Karpas-422 (cell line): ENCODE results near the gene ITGB2. TPM values are rescaled to one million over a fixed set of nuclear protein-coding genes. Genes with fewer than 3 reads are reported as not detected.

Experiments
- DNase-seq: peaks from one replicate; pipeline ENCODE4 v3.0.0-alpha.2; 2015
- H2AFZ ChIP-seq: fragments of 200-600 bp; sonication (generic); 2 replicates; pipeline ENCODE4 v1.6.1; 2014; ENCODE audit warnings: antibody characterized with exemption, low read length, mixed read lengths
- H3K27ac ChIP-seq: fragments of 200-600 bp; sonication (generic); 2 replicates; pipeline ENCODE4 v1.5.1; 2014; ENCODE audit warnings: mild to moderate bottlenecking, low read length, moderate library complexity
- H3K27me3 ChIP-seq: fragments of 200-600 bp; sonication (generic); 2 replicates; pipeline ENCODE4 v1.6.1; 2014; ENCODE audit warnings: low read length, mixed read lengths
- H3K36me3 ChIP-seq: fragments of 200-600 bp; sonication (generic); 2 replicates; pipeline ENCODE4 v1.6.1; 2014; ENCODE audit warnings: low read length, mixed read lengths; ENCODE audit not compliant: insufficient read depth
- H3K4me1 ChIP-seq: fragments of 200-600 bp; sonication (generic); 2 replicates; pipeline ENCODE4 v1.6.1; 2014; ENCODE audit warnings: mild to moderate bottlenecking, low read length, mixed read lengths
- H3K4me2 ChIP-seq: fragments of 200-600 bp; sonication (generic); 2 replicates; pipeline ENCODE4 v1.6.1; 2014; ENCODE audit warnings: low read length, low read depth, mild to moderate bottlenecking; ENCODE audit not compliant: poor library complexity, severe bottlenecking
- H3K4me3 ChIP-seq: fragments of 200-600 bp; sonication (generic); 2 replicates; pipeline ENCODE4 v1.5.1; 2014; ENCODE audit warnings: mild to moderate bottlenecking, antibody characterized with exemption, low read length, mixed read lengths
- H3K79me2 ChIP-seq: fragments of 200-600 bp; sonication (generic); 2 replicates; pipeline ENCODE4 v1.6.1; 2014; ENCODE audit warnings: mild to moderate bottlenecking, low read length, mixed read lengths
- H3K9ac ChIP-seq: fragments of 200-600 bp; sonication (generic); 2 replicates; pipeline ENCODE4 v1.6.0; 2014; ENCODE audit warnings: low read length
- H3K9me2 ChIP-seq: fragments of 200-600 bp; sonication (generic), shearing (Covaris generic); replicated peaks from 2 replicates; pipeline ENCODE4 v1.6.0; 2014; ENCODE audit warnings: mild to moderate bottlenecking, low read length, moderate library complexity; ENCODE audit not compliant: insufficient read depth
- H3K9me3 ChIP-seq: fragments of 300-700, 200-600 bp; sonication (generic); 2 replicates; pipeline ENCODE4 v1.6.1; 2014; ENCODE audit warnings: low read length, mixed read lengths
- H4K20me1 ChIP-seq: fragments of 200-600 bp; sonication (generic); 2 replicates; pipeline ENCODE4 v1.6.1; 2014; ENCODE audit warnings: mild to moderate bottlenecking, antibody characterized with exemption, low read length, low read depth; ENCODE audit not compliant: insufficient read depth
- total RNA-seq: library from RNA; depleted of rRNA; stranded (reverse); fragments of >200 nt; shearing (Covaris generic); gene quantifications from 2 replicates; pipeline ENCODE4 v1.2.3, GENCODE V29; 2014; ENCODE audit warnings: low replicate concordance

The ITGB2 gene
- total RNA-seq, 1 experiment from 2014 or later, result 252 TPM

DNA sequence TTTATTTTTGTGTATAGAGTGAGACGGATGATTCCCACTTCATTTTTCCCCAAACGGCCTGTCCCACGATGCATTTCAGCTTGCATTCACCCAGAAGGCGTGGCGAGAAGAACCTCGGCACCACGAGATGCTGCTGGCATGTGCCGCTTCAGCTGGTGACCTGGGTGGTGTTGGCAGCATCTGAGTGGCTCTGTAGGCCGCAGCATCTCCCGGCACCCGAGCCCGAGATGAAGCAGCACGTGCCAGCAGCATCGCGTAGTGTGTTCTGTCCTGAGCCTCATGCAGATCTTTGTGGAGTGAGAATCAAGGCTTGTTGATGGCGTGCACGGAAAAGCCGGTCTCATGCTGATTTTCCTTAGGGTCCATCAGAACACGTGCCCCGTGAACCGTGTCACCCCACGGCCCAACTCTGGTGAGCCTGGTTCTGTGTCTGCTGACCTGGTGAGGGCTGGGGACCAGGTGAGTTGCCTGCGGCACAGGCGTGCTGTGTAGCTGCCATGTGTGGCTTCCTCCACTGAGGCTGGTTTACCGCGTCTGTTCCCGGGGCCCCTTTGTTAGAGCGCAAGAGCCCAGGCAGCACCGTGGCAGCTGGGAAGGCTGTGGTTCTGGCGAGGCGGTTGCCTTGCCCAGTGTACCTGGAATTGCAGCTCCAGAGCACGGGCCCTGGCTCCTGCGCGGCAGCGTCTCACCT is 35.8 kb upstream of the ITGB2 start:
- Histone ChIP-seq H3K79me2 (peaks cover 48% of the 10 kb centered on the region), H3K27ac (no peak overlapping the region), H3K9me3 (no peaks in the 10 kb centered on the region), H3K36me3 (0 out of 2 replicates have a peak, but pooled peaks cover 4% of the 10 kb centered on the region), H3K27me3 (no peaks in the 10 kb centered on the region), H3K4me2 (no peak overlapping the region), H4K20me1 (peaks cover 27% of the 10 kb centered on the region), H3K9ac (no peak overlapping the region), H3K4me1 (peaks cover 3% of the 10 kb centered on the region), H3K4me3 (no peak overlapping the region), H3K9me2 (no peaks in the 10 kb centered on the region), H2AFZ (no peak overlapping the region)
- no peak for DNase-seq

- H3K79me2 ChIP-seq, result peaks cover 49% of the 10 kb centered on the region
- H3K4me3 ChIP-seq, result no peak overlapping the region
- no peak overlapping the region for H3K9ac ChIP-seq
- peaks cover 32% of the 10 kb centered on the region for H4K20me1 ChIP-seq
- no peaks in the 10 kb centered on the region for H3K9me2 ChIP-seq
- 0 out of 2 replicates have a peak, but pooled peaks cover 4% of the 10 kb centered on the region for H3K36me3 ChIP-seq
- H3K27ac ChIP-seq, result no peak overlapping the region
- H3K27me3 ChIP-seq, result no peaks in the 10 kb centered on the region
- H3K9me3 ChIP-seq, result no peaks in the 10 kb centered on the region
- H3K4me2 ChIP-seq, result no peak overlapping the region
- no peak for DNase-seq
- H2AFZ ChIP-seq, result no peak overlapping the region
- no peaks in the 10 kb centered on the region for H3K4me1 ChIP-seq
These were observed 35.1 kb upstream of the ITGB2 start for GRCh38 chr21:44955798-44956175.

DNA sequence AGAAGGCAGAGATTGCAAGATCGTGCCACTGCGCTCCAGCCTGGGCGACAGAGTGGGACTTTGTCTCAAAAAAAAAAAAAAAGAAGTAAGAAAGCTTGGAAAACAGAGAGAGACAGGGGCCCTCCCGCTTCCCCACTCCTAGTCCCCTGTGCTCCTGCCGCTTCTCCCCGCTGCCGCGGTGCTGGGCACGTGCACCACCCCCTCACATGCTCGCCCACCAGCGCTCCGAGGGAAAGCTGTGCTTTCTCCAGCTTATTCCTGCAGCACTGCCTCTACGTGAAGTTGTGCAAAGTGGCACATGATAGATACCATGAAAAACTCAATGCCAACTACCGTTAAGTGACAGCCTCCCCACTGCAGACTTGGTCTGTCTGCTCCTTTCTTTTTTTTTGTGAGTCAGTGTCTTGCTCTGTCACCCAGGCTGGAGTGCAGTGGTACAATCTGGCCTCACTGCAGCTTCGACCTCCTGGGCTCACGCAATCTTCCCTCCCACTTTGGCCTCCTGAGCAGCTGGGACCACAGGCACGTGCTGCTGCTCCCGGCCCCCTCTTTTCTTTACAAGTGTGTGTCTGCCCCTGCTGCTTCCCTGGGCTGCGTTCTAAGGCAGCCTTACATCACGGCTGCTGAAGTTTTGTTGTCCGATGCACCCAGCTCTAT is 34.6 kb upstream of the ITGB2 start:
- Histone ChIP-seq H3K36me3 (0 out of 2 replicates have a peak, but pooled peaks cover 4% of the 10 kb centered on the region), H3K79me2 (peaks cover 53% of the 10 kb centered on the region), H3K4me2 (no peak overlapping the region)

DNA sequence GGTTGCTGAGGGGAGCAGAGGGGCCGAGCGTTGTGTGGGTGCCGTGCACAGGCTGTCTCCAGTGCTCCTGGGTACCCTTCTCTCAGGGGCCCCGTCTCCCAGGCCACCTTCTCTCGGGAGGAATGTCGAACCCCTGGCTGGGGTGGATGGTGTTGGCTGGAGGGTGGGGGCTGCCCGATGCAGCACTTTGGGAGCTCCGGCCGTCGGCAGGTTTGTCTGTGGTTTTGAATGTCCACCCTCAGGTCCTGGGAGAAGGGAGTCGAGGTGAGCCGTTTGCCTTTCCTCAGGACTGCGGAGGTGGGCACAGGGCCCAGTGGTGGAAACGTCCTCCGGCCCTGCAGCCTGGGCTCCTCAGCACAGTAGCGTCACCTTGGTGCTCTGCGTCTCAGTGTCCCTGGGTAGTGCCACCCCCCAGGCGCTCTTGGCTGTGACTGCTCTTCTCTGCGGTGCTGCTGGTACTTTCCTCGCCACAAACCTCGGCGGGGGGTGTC is 33.6 kb upstream of the ITGB2 start:
- H4K20me1 ChIP-seq, result peaks cover 45% of the 10 kb centered on the region
- DNase-seq, result no peak
- H3K36me3 ChIP-seq, result 0 out of 2 replicates have a peak, but pooled peaks cover 4% of the 10 kb centered on the region
- H3K4me1 ChIP-seq, result no peaks in the 10 kb centered on the region
- no peaks in the 10 kb centered on the region for H3K9me2 ChIP-seq
- H3K9ac ChIP-seq, result no peak overlapping the region
- no peak overlapping the region for H3K4me3 ChIP-seq
- H3K27ac ChIP-seq, result no peak overlapping the region
- no peak overlapping the region for H3K4me2 ChIP-seq
- peaks cover 63% of the 10 kb centered on the region for H3K79me2 ChIP-seq
- H3K27me3 ChIP-seq, result no peaks in the 10 kb centered on the region
- H2AFZ ChIP-seq, result no peak overlapping the region
- no peaks in the 10 kb centered on the region for H3K9me3 ChIP-seq

More for the DNA sequence above, 34.6 kb upstream of the ITGB2 start:
- no peaks in the 10 kb centered on the region for H3K27me3 ChIP-seq
- H3K9ac ChIP-seq, result no peak overlapping the region
- DNase-seq, result no peak
- no peaks in the 10 kb centered on the region for H3K9me2 ChIP-seq
- H3K4me1 ChIP-seq, result no peaks in the 10 kb centered on the region
- no peak overlapping the region for H3K4me3 ChIP-seq
- no peak overlapping the region for H2AFZ ChIP-seq
- H3K27ac ChIP-seq, result no peak overlapping the region
- H3K9me3 ChIP-seq, result no peaks in the 10 kb centered on the region
- H4K20me1 ChIP-seq, result peaks cover 35% of the 10 kb centered on the region

- no peak for DNase-seq
- no peaks in the 10 kb centered on the region for H3K9me3 ChIP-seq
- no peak overlapping the region for H2AFZ ChIP-seq
- no peak overlapping the region for H3K4me3 ChIP-seq
- H3K27me3 ChIP-seq, result no peaks in the 10 kb centered on the region
- no peaks in the 10 kb centered on the region for H3K9me2 ChIP-seq
- H3K36me3 ChIP-seq, result 0 out of 2 replicates have a peak, but pooled peaks cover 4% of the 10 kb centered on the region
- no peak overlapping the region for H3K27ac ChIP-seq
- H3K79me2 ChIP-seq, result peaks cover 67% of the 10 kb centered on the region
- peaks cover 44% of the 10 kb centered on the region for H4K20me1 ChIP-seq
- H3K4me2 ChIP-seq, result no peak overlapping the region
- H3K9ac ChIP-seq, result no peak overlapping the region
- no peaks in the 10 kb centered on the region for H3K4me1 ChIP-seq
These were observed 32.9 kb upstream of the ITGB2 start for GRCh38 chr21:44953628-44954021.

DNA sequence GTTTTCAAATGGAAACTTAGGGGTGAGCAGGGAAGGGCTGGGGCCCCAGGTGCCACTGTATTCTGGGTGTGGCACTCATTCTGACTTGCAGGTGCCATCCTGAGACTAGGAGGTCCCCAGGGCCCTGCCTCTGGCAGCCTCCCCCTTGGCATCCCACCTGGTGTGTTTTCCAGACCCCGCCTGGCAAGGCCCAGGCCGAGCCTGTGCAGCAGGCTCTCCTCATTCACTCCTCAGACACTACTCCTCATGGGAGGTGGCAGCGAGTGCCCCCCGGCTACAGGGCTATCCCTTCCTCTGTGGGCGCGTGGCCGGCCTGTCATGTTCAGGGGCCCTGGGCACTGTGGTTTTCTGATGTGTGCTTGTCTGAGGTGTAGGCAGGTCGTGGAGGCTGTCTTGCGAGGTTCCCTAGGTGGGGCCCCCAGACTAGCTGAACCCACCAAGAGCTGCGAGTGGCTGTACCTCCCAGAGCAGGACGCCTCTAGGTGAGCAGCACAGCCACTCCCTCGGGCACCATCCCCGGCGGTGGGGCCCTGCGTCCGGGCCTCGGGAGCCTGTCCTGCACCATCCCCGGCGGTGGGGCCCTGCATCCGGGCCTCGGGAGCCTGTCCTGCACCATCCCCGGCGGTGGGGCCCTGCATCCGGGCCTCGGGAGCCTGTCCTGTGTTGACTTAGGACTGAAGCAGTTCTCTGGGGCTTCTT is 32.4 kb upstream of the ITGB2 start:
- no peak for DNase-seq
- Histone ChIP-seq H3K4me1 (no peaks in the 10 kb centered on the region), H3K27ac (no peak overlapping the region), H2AFZ (no peak overlapping the region), H3K4me2 (no peak overlapping the region), H3K9me2 (no peaks in the 10 kb centered on the region), H3K9me3 (no peaks in the 10 kb centered on the region), H3K27me3 (no peaks in the 10 kb centered on the region), H3K9ac (no peak overlapping the region), H3K4me3 (no peak overlapping the region), H4K20me1 (peaks cover 48% of the 10 kb centered on the region), H3K36me3 (0 out of 2 replicates have a peak, but pooled peaks cover 4% of the 10 kb centered on the region), H3K79me2 (peaks cover 72% of the 10 kb centered on the region)

DNA sequence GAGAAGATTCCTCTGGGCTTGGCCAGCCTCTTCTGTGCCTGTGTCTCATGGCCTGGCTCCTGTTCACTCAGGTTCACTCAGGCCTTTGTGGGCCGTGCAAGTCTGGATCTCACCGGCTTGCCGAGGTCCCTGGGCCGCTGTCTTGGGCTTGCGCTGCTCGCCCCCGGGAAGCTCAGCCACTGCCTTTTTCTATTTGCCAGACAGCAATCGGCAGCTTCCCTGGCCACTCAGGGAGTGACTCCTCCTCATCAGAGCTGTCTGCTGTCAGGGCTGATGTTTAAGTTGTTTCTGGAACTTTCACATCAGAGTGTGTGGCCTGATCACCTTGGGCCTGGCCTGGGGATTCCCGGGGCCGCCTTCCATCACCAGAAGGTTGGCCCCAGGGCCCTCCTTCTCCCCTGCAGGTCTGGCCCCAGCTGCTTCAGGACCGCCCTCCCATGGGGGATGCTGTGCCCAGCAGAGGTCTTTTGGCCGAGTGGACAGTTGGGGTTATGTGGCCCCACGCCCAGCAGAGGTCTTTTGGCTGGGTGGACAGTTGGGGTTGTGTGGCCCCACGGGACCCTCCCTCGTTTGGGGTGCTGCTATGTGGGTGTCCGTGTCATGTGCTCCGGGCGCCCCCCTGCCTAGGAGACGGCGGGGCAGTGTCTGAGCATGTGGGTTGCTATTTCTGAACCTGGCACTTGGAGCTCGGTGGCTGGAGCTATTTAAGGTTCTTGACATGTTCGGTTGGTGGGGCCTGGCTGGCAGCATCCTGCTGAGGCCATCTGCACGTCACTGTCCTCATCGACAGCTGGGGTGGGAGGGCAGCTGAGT is 31.6 kb upstream of the ITGB2 start:
- H3K36me3 ChIP-seq, result 0 out of 2 replicates have a peak, but pooled peaks cover 4% of the 10 kb centered on the region
- no peak for DNase-seq
- H3K9me2 ChIP-seq, result no peaks in the 10 kb centered on the region
- H3K79me2 ChIP-seq, result peaks cover 80% of the 10 kb centered on the region
- H3K4me3 ChIP-seq, result no peak overlapping the region
- no peak overlapping the region for H3K27ac ChIP-seq
- H3K9ac ChIP-seq, result no peak overlapping the region
- no peak overlapping the region for H3K4me2 ChIP-seq
- H3K9me3 ChIP-seq, result no peaks in the 10 kb centered on the region
- no peak overlapping the region for H2AFZ ChIP-seq
- H3K27me3 ChIP-seq, result no peaks in the 10 kb centered on the region
- H3K4me1 ChIP-seq, result no peaks in the 10 kb centered on the region
- peaks cover 52% of the 10 kb centered on the region for H4K20me1 ChIP-seq
